ENCODE results near the gene DNASE1.

DNASE1 gene

GRCh38 chr16:3642397-3643094 lies 11.9 kb upstream of the DNASE1 start:
- TF ChIP-seq RAD21 (IDR thresholded peaks at IDR 0.05; ENCODE audit: low read depth) (no peak), YY1 (IDR thresholded peaks at IDR 0.05; ENCODE audit: low read depth) (no peak), TAF1 (IDR thresholded peaks at IDR 0.05; ENCODE audit: low read depth) (no peak), MAX (IDR thresholded peaks at IDR 0.05) (no peak), TEAD4 (IDR thresholded peaks at IDR 0.05) (no peak), TCF12 (IDR thresholded peaks at IDR 0.05; ENCODE audit: low read depth) (no peak)
- TF ChIP-seq, protein P1, sequence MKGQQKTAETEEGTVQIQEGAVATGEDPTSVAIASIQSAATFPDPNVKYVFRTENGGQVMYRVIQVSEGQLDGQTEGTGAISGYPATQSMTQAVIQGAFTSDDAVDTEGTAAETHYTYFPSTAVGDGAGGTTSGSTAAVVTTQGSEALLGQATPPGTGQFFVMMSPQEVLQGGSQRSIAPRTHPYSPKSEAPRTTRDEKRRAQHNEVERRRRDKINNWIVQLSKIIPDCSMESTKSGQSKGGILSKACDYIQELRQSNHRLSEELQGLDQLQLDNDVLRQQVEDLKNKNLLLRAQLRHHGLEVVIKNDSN (IDR thresholded peaks at IDR 0.05), result no peak
- TF ChIP-seq, protein P2, sequence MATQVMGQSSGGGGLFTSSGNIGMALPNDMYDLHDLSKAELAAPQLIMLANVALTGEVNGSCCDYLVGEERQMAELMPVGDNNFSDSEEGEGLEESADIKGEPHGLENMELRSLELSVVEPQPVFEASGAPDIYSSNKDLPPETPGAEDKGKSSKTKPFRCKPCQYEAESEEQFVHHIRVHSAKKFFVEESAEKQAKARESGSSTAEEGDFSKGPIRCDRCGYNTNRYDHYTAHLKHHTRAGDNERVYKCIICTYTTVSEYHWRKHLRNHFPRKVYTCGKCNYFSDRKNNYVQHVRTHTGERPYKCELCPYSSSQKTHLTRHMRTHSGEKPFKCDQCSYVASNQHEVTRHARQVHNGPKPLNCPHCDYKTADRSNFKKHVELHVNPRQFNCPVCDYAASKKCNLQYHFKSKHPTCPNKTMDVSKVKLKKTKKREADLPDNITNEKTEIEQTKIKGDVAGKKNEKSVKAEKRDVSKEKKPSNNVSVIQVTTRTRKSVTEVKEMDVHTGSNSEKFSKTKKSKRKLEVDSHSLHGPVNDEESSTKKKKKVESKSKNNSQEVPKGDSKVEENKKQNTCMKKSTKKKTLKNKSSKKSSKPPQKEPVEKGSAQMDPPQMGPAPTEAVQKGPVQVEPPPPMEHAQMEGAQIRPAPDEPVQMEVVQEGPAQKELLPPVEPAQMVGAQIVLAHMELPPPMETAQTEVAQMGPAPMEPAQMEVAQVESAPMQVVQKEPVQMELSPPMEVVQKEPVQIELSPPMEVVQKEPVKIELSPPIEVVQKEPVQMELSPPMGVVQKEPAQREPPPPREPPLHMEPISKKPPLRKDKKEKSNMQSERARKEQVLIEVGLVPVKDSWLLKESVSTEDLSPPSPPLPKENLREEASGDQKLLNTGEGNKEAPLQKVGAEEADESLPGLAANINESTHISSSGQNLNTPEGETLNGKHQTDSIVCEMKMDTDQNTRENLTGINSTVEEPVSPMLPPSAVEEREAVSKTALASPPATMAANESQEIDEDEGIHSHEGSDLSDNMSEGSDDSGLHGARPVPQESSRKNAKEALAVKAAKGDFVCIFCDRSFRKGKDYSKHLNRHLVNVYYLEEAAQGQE (IDR thresholded peaks at IDR 0.05; ENCODE audit: low read depth), result no peak

DNA sequence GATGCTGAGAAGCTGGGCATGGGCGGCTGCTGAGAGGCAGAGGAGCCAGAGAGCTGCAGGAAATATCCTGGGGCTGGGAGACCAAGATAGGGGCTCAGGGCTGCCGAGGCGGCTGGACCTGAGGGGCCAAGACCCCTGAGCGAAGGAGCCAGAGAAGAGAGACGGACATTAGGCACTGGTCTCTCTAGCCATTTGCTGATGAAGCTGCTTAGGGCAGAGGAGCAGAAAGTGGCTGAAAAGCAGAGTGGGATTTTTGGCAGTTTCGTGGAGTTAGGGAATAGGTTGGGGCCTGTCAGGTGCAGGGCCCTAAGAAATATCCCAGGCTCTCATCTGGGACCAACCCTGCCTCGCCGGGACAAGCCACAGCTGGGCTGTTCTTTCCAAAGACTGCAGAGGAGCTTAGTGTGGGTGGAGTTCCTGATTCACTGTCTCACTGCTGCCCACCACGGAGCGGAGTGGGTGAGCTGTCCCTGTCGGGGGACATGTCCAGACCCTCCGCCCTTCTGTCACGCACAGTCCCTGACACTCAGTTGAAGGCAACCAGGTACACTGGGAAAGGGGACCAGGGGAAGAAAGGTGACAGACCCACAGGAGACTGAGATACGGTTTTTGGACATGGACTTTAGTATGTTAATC lies 11.3 kb upstream of the DNASE1 start:
- TF ChIP-seq, protein P2 (IDR thresholded peaks at IDR 0.05; ENCODE audit: low read depth), result no peak
- TF ChIP-seq EGR1 (IDR thresholded peaks at IDR 0.05), result no peak
- no peak for TF ChIP-seq EP300 (IDR thresholded peaks at IDR 0.05; ENCODE audit: borderline replicate concordance)
- TF ChIP-seq TEAD4 (IDR thresholded peaks at IDR 0.05), result no peak
- TF ChIP-seq YY1 (IDR thresholded peaks at IDR 0.05; ENCODE audit: low read depth), result no peak
- TF ChIP-seq TCF12 (IDR thresholded peaks at IDR 0.05; ENCODE audit: low read depth), result no peak
- TF ChIP-seq FOXM1 (IDR thresholded peaks at IDR 0.05; ENCODE audit: borderline replicate concordance, low read depth), result no peak
- TF ChIP-seq RAD21 (IDR thresholded peaks at IDR 0.05; ENCODE audit: low read depth), result no peak
- TF ChIP-seq MAX (IDR thresholded peaks at IDR 0.05), result no peak
- no peak for TF ChIP-seq CREB1 (IDR thresholded peaks at IDR 0.05; ENCODE audit: low read depth)
- TF ChIP-seq, protein P1 (IDR thresholded peaks at IDR 0.05), result no peak
- TF ChIP-seq NFIC (IDR thresholded peaks at IDR 0.05), result no peak
- TF ChIP-seq ZBTB7A (IDR thresholded peaks at IDR 0.05; ENCODE audit: low read depth), result no peak
- TF ChIP-seq CEBPB (IDR thresholded peaks at IDR 0.05), result no peak
- no peak for TF ChIP-seq TAF1 (IDR thresholded peaks at IDR 0.05; ENCODE audit: low read depth)

- TF ChIP-seq FOXM1 (IDR thresholded peaks at IDR 0.05; ENCODE audit: borderline replicate concordance, low read depth) (no peak), NFIC (IDR thresholded peaks at IDR 0.05) (no peak), YY1 (IDR thresholded peaks at IDR 0.05; ENCODE audit: low read depth) (no peak), TAF1 (IDR thresholded peaks at IDR 0.05; ENCODE audit: low read depth) (no peak), EP300 (IDR thresholded peaks at IDR 0.05; ENCODE audit: borderline replicate concordance) (no peak), ZBTB7A (IDR thresholded peaks at IDR 0.05; ENCODE audit: low read depth) (no peak), TEAD4 (IDR thresholded peaks at IDR 0.05) (no peak), CREB1 (IDR thresholded peaks at IDR 0.05; ENCODE audit: low read depth) (no peak), CEBPB (IDR thresholded peaks at IDR 0.05) (no peak), MAX (IDR thresholded peaks at IDR 0.05) (no peak), TCF12 (IDR thresholded peaks at IDR 0.05; ENCODE audit: low read depth) (no peak), RAD21 (IDR thresholded peaks at IDR 0.05; ENCODE audit: low read depth) (no peak), EGR1 (IDR thresholded peaks at IDR 0.05) (no peak)
- TF ChIP-seq, protein P2 (IDR thresholded peaks at IDR 0.05; ENCODE audit: low read depth), result no peak
- TF ChIP-seq, protein P1 (IDR thresholded peaks at IDR 0.05), result no peak
Observed at GRCh38 chr16:3645108-3645503, 9.4 kb upstream of the DNASE1 start.
